Stimulated activated CD8-positive, alpha-beta memory T cell treated with anti-CD3 and anti-CD28 coated beads, Interleukin-7, amount 100 ng/mL, for 48 hours (primary cell): ENCODE results near the gene UBE2E2.

Experiments
- DNase-seq, 2 donors: peaks; one replicate each; pipeline ENCODE4 v3.0.0-alpha.2; 2020; ENCODE audit warnings: low read depth in 1 of 2; ENCODE audit errors: extremely low read depth in 1 of 2

The UBE2E2 gene

DNA sequence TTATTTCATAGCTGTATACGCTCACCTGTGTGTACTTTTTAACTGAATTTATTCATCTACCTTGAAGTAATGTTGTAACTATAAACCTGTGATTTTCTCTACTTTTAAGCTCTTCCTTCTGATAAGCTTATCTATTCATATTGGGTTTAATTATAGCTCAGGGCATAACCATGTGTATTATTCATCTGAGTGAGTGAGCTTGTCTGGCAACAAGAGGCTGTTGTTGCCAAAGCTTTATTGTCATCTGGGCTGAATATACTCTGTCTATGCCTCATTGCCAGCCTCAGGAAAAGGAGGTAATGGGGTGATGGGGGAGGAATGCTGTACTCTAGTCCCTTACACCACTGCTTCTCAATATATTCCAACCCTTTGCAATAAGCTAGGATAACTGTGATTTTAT is 292.4 kb downstream of the UBE2E2 start:
- no peak for DNase-seq

DNA sequence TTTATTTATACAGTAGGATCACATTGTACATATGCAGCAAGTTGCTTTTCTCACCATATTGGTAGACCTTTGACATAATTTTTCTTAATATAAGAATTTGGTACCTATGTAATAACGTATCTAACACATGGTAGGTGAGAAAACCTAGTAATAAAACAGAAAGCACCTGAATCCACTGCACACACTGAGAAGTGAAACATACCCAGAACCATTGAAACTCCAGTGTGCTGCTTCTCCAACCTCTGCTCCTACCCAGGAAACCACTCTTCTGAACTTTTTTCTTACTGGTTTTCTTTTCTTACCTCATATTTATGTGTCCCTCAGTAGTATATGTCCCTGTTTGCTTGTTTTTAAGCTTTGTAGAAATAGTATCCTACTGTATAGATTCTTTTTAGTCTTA is 293.0 kb downstream of the UBE2E2 start:
- no peak for DNase-seq

DNA sequence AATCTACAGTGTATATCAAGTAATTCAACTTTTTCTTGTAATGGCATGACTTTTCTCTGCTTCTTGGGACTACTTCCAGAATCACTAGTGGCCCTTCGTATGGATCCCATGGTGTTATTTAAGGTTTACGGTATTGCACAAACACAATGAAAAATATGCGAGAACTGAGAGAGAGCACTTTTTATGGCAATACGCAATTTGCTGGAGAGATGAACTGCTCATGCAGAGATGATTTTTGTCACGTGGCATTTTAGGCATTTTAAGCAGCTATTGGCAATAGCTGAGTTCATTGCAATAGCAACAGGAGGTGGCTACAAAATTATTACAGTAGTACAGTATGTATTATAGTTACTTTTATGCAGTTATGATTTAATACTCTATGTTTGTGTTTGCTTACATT is 294.0 kb downstream of the UBE2E2 start:
- DNase-seq: no peak

DNA sequence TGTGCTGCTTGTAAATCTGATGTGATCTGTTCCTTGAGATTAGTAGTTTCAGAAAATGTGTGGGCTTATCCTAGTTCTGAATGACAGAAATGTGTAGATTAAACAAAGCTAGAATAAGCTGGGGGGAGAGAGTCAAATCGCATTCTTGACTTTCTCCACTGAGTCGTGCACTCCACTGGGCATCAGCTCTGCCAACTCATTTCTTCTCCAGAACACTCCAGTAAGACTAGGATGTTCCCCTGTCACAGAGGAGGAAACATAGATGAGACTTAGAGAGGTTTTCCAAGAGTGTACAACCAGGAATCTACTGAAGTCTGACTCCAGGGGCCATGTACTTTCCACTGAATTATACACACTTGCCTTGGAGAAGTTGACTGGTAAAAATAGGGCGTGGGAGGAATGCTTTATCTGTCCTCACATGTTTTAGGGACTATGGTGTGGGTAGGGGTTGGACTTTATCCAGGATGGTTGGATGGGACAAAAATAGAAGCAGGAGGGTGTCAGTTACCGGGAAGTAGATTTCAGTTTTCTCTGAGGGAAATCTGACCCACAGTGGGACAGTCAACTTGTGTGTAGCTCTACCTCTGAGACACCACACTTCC is 298.2 kb downstream of the UBE2E2 start:
- no peak for DNase-seq

DNA sequence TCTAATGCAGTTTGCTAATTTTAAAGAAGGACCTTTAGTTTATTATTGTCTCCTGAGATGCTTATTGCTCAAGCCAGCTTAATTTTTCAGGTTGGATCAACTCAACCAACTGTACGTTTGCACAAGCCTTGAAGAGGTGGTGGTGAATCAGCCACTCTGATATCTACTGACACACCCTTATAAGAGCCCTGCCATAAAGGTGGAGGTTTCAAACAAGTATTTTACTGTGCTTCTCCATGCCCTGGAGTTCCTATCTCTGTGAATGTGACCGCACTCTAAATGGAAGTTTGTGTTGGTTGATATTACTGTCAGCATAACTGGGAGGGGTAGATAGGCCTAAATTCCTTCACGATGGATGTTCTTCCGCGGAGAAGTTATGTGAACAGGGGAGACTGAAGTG is 305.3 kb downstream of the UBE2E2 start:
- DNase-seq: no peak

DNA sequence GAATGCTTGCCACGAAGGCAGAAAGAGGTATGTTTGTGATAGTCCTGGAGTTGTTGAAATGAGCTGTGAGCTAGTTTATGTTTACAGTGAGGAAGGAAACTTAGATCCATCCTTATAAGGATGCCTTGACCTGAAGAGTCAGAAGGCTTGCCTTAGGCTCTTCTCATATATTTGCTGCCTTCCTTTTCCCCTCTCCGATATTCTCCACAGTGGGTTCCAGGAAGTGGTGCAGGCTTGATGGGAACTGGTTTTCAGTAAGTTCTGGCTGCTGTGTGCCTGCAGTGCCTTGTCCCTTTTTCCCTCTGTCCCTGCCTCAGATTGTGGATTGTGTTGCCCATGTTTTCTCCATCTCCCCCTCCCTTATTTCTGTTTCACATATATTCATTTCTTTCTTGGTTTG is 315.3 kb downstream of the UBE2E2 start:
- no peak for DNase-seq

DNA sequence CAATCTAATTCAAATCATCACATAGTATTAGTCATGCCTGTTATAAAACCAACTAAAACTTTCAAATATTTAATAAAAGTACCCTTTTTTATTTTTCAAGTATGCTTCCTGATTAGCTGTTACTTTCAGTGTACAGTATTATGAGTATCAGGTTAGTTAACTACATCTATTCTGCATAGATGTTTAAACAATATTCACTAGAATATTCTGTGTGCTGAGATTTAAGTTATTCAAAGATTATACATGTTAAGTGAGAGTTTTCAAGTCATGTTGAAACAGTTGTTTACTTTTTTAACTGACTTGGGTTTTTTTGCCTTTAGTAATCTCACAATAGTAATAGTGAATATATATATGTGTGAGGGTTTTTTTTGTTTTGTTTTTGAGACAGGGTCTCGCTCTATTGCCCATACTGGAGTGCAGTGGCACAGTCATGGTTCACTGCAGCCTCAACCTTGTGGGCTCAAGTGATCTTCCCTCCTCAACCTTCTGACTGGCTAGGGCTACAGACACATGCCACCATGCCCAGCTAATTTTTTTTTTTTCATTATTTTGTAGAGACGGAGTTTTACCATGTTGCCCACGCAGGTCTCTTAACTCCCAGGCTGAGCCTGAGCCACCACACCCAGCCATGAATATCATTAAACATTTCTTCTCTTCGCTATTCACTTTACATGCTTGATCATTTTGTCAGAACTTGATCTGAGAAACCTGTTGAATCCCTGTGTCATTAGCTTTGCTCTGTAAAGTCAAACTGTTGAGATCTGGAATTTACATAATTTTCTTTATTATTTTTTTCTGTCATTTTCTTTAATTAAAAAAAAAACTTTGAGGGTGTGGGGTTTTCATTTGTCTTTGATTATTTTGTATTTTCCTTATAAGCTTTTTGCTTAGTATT is 316.4 kb downstream of the UBE2E2 start:
- no peak for DNase-seq

DNA sequence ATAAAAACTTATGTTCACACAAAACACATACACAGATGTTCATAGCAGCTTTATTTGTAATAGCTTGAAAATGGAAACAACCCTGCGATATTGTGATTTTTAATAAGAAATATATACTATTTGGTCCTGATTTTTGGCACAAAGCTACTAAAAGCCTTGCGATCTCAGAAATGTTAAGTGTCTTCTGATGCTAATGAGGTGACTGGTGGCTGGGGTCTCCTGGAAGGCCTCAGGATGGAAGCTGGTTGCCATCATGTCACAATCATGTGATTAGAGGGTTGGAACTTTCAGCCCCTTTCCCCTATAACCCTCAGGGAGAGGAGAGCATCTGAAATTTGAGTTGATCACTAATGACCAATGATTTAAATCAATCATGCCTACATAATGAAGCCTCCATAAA is 324.2 kb downstream of the UBE2E2 start:
- DNase-seq: no peak

DNA sequence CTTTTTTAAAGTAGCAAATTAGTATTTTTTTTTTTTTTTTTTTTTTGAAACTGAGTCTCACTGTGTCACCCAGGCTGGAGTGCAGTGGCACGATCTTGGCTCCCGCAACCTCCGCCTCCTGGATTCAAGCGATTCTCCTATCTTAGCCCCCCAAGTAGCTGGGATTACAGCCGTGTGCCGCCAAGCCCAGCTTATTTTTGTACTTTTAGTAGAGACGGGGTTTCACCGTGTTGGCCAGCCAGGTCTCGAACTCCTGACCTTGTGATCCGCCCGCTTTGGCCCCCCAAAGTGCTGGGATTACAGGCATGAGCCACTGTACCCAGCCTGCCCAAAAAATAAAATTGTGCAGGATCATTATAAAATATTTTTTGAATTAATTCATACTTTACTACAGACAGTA is 330.5 kb downstream of the UBE2E2 start:
- DNase-seq: no peak

DNA sequence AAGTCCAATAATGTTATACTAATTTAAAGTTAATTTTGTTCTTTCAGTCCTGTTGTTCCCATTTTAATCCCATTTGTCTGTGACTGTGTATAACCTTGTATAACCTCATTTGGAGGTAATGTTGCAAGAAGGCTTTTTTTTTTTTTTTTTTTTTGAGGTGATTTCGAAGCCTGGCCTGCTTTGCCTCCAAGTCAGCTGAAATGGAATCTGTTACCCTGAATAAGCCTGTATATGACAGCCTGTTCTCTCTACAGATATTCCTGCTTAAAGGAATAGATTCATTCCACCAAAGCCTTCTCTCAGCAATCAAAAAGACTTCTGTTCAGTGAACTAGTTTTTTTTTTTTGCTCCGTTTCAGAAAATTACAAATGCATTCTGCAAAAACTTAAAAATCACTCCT is 330.9 kb downstream of the UBE2E2 start:
- DNase-seq: no peak

DNA sequence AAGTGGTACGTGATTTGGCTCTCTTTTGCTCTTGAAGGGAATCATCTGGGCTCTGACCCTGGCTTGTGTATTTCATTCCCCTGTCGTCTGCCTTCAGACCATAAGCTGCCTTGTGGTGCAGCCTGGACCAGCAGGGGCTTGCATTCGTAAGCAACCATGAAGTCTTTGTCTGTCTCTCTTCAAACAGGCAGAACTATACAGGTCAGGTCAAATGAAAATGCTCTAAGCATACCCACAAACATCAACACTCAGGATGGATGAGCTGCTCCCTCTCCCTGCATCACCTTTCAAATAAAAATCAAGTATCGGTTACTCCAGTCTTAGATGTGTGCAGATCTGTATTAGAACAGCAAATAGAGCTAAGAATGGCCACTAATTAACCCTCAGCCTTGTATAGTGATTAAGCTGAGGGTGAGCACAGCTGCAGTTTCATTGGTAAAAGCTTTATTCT is 334.0 kb downstream of the UBE2E2 start:
- DNase-seq: no peak

DNA sequence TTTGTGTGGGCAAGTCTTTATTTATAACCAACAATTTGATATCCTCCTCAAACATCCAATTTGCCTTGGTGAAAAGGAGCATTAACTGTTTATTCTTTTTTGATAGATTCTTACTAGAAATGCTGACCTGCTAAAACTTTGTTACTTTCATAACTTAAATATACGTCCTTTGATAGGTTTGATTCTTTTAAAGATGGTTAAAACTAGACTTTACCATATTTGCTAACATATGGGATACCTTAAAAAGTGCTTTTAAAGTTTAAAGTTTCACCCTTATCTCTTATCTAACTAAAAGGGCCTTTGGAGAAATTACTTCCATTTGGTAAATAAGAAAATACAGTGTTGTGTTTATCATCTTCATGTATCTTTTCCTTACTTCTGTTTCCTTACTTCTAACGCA is 336.1 kb downstream of the UBE2E2 start:
- DNase-seq: no peak

DNA sequence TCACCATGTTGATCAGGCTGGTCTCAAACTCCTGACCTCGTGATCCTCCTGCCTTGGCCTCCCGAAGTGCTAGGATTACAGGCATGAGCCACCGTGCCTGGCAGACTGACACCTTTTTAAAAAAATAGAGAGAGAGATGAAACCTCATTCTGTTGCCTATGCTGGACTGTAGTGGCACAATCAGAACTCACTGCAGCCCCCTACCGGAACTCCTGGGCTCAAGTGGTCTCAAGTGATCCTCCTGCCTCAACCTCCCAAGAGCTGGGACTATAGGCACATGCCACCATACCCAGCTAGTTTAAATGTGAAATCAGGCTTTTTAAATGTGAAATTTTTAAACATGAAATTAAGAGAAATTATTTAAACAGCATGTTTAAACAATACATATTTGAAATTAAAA is 337.5 kb downstream of the UBE2E2 start:
- no peak for DNase-seq

DNA sequence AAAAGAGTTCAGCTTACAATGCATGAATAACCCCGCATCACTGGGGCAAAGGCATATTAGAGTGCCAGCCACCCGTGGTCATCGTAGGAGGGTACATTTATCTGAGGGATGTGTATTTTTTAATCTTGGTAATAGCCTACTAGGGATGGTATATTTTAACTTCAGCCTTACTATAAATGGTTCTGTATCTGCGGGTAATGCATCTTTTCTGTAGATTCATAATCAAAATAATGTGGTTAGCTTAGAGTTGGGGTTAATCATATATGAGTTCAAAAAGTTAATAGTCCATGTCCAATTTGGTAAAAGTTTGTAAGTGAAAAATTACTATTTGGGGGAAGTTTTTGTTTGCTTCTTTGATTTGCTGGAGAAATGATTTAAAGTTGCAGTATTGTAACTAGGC is 339.0 kb downstream of the UBE2E2 start:
- no peak for DNase-seq

DNA sequence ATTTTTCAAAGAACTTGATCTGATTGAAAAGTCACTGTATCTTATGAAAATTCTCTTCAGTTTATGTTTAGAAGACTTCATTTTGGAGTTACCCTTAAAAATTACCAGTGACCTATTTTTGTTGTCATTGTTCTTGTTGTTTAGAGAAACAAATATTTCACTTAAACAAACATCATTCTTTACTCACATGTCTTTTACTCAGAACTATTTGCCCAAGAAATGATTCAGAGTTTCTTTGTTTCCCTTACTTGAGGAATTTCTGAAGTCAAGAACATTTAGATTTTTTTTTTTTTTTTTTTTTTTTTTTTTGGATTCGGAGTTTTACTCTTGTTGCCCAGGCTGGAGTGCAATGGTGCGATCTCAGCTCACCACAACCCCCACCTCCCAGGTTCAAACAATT is 343.1 kb downstream of the UBE2E2 start:
- DNase-seq: no peak

DNA sequence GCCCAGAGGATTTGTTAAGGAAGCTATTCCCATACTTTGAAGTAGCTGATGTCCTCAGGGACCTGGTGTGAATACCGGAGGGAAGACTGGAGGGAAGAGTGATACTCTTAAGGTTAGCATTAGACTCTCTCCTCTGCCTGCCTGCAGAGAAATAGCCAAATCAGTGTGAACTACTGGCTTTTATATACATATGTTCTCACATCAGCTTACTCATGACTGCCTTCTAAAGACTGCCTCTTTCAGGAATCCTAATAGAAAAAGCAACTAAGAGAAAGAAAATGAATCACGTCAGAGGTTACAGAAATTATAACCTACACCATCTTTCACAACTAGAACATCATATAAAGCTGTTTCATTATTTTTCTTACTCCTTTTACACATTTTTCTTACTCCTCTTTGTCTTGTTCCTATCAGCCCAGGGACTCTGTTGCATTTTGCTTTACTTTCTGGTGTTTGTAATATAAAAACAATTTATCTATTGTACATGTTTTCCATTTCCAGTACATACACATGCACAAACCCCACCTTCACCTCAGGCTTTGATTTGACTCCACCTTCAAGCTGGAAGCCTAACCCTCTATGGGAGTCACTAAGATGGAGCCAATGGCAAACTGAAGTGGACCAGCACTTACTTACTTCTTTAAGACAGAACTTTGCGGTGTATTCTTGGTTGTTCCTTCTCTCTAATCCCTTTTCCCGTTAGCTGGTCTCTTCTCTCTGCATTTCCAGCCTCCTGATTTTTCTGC is 345.0 kb downstream of the UBE2E2 start:
- DNase-seq: no peak

DNA sequence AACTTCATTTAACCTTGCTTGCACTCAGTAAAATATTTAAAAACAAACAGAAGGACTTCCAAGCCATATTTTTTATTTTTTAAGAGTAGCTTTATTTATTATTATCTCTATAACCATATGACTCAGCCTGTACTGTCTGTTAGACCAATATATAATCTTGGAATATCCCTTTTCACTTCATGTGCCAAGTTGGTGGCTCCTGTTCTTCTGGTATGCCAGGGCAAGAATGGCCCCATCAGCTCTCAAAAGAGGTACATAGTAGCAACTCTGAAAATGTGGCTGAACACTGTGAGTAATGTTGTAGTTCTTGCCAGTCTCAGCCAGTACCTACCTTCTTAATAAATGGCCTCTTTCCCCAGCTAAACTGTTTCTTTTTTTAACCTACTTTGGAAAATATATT is 345.6 kb downstream of the UBE2E2 start:
- no peak for DNase-seq

DNA sequence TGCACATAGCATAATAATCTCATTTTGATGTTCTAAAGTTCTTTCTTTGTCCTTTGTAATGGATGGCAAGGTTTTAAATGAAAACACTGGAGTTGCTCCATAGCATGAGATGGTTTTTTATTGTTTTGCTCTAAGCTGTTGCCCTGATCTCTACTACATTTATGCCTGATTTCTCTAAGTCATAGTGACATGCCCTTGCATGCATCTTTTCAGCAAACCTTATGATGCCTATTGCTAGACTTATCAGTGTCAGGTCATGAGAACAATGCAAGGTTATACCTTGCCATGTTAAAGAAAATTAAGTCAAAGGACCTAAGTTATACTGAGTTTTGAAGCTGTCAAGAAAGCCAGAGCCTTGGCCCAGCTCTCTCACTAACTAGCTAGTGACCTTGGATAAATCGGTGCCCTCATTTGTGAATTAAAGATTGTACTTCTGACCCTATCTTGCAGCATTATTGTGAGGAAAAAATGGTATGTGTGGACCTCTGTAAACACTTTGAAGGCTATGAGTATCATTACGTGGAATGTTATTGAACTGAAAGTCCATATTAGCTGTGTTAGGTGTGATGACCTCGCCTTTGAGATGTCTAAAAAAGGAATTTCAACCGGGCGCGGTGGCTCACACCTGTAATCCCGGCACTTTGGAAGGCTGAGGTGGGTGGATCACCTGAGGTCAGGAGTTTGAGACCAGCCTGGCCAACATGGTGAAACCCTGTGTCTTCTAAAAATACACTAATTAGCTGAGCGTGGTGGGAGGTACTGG is 346.2 kb downstream of the UBE2E2 start:
- no peak for DNase-seq

DNA sequence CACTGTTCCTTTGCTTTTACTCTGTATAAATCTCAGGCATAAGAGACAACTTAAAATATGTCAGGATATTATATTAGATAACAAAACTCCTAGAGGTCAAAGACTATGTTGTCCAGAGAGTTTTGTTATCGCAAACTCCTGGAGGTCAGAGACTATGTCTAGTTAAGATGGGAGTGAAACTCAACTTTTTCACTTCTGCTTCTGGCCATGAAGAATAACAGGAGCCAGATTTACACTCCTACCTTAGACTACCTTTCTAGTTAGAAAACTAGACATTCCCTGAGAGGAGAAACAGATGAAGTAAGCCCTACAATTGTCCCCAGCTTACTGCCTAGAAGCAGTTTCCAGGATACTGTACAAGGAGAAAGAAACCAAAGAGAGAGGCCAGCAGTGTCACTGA is 347.3 kb downstream of the UBE2E2 start:
- DNase-seq: no peak

DNA sequence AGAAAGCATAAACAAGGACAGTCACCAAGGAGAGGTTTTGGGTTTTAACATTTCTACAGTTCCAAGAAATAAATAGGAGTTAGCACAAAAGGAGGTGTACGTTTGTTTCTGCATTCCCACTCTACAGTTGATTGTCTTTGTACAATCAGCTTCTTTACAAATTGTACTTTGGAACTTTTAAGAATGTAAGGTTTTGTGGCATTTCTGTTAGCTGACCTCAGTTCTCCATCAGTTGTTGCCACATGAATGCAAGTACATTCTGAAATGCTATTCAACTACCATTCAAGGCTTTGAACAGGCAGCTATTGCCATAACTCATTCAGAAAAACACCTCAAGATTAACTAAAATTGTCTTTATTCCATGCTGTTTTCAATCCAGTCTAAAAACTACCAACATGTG is 349.4 kb downstream of the UBE2E2 start:
- DNase-seq: no peak

DNA sequence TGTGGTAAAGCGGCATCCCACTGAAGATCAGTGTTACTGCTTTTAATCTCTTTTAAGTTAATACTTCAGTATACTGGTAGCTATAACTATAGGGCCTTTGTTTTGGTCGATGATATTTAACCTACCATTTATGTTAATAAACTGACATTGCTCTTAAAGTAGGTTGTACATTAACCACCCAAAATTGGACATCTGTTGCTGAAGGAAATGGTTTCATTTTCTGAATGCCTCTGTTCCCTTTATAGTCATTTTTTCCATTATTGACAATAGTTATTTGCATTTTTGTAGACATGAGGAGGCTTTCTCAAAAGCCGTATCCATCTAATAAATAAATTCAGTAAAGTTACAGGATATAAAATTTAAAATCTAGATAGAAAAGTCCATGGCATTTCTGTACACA is 350.2 kb downstream of the UBE2E2 start:
- DNase-seq: no peak
